ENCODE data around the gene KRTAP5-6.
"Not testable (repeated sequence)": the region's sequence is repeated elsewhere in the genome, so short reads cannot be mapped to it uniquely, and the experiment has no call there.

Gene KRTAP5-6

GRCh38 chr11:1655168-1656060, 41.6 kb upstream of the KRTAP5-6 start:
- no peaks in the 10 kb centered on the region for H3K4me1 Mint-ChIP-seq (ENCODE audit: low read depth)
- no peak overlapping the region for H3K4me3 Mint-ChIP-seq
- intact Hi-C loops (cut with micrococcal nuclease), result loop anchor here (10.0 kb wide), 1 partner anchor 499 kb away; no protein-coding TSS in a partner anchor
- H3K27me3 Mint-ChIP-seq, result peaks cover 77% of the 10 kb centered on the region
- H3K27ac Mint-ChIP-seq, result no peak overlapping the region
- H3K9me3 Mint-ChIP-seq, result no peaks in the 10 kb centered on the region
- no peaks in the 10 kb centered on the region for H3K36me3 Mint-ChIP-seq (ENCODE audit: low read depth)

DNA sequence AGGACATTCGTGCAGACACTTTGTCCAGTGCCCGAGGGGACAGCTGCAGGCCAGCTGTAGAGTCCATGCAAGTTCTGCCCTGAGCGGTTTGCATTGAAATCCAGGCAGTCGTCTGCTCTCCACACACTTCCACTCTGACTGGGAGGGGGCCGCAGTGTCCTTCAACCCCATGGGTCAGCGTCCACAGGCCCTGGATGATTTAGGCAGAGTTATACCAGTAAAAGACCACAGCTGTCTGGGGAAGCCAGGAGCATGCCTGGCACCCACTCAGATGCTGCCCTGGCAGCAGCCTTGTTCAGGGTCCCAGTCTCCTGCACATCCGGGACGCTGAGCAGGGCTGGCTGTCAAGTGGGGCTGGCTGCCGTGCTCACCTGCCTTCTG, 40.9 kb upstream of the KRTAP5-6 start:
- Mint-ChIP-seq H3K36me3 (ENCODE audit: low read depth) (no peaks in the 10 kb centered on the region), H3K4me3 (no peak overlapping the region), H3K27me3 (peaks cover 73% of the 10 kb centered on the region), H3K27ac (no peak overlapping the region), H3K9me3 (no peaks in the 10 kb centered on the region), H3K4me1 (ENCODE audit: low read depth) (no peaks in the 10 kb centered on the region)
- intact Hi-C loops (cut with micrococcal nuclease), result loop anchor here (10.0 kb wide), 1 partner anchor 499 kb away; no protein-coding TSS in a partner anchor

GRCh38 chr11:1656670-1657069, 40.3 kb upstream of the KRTAP5-6 start:
- H3K4me1 Mint-ChIP-seq (ENCODE audit: low read depth), result no peaks in the 10 kb centered on the region
- H3K4me3 Mint-ChIP-seq, result no peak overlapping the region
- intact Hi-C loops (cut with micrococcal nuclease), result loop anchor here (10.0 kb wide), 1 partner anchor 498 kb away; no protein-coding TSS in a partner anchor
- peaks cover 73% of the 10 kb centered on the region for H3K27me3 Mint-ChIP-seq
- H3K36me3 Mint-ChIP-seq (ENCODE audit: low read depth), result no peaks in the 10 kb centered on the region
- H3K27ac Mint-ChIP-seq, result no peak overlapping the region
- H3K9me3 Mint-ChIP-seq, result no peaks in the 10 kb centered on the region

- intact Hi-C loops (cut with micrococcal nuclease), result loop anchor here (10.0 kb wide), 1 partner anchor 495 kb away; no protein-coding TSS in a partner anchor
- H3K27ac Mint-ChIP-seq, result no peak overlapping the region
- no peaks in the 10 kb centered on the region for H3K4me1 Mint-ChIP-seq (ENCODE audit: low read depth)
- peaks cover 66% of the 10 kb centered on the region for H3K27me3 Mint-ChIP-seq
- no peaks in the 10 kb centered on the region for H3K9me3 Mint-ChIP-seq
- H3K36me3 Mint-ChIP-seq (ENCODE audit: low read depth), result no peaks in the 10 kb centered on the region
- no peak overlapping the region for H3K4me3 Mint-ChIP-seq
Observed at GRCh38 chr11:1659506-1659905, 37.5 kb upstream of the KRTAP5-6 start.

- no peaks in the 10 kb centered on the region for H3K9me3 Mint-ChIP-seq
- H3K27ac Mint-ChIP-seq, result no peak overlapping the region
- no peak overlapping the region for H3K4me3 Mint-ChIP-seq
- peaks cover 63% of the 10 kb centered on the region for H3K27me3 Mint-ChIP-seq
- no peaks in the 10 kb centered on the region for H3K36me3 Mint-ChIP-seq (ENCODE audit: low read depth)
- H3K4me1 Mint-ChIP-seq (ENCODE audit: low read depth), result no peaks in the 10 kb centered on the region
- intact Hi-C loops (cut with micrococcal nuclease), result no loop called here
Observed at GRCh38 chr11:1660111-1660867, 36.7 kb upstream of the KRTAP5-6 start.

DNA sequence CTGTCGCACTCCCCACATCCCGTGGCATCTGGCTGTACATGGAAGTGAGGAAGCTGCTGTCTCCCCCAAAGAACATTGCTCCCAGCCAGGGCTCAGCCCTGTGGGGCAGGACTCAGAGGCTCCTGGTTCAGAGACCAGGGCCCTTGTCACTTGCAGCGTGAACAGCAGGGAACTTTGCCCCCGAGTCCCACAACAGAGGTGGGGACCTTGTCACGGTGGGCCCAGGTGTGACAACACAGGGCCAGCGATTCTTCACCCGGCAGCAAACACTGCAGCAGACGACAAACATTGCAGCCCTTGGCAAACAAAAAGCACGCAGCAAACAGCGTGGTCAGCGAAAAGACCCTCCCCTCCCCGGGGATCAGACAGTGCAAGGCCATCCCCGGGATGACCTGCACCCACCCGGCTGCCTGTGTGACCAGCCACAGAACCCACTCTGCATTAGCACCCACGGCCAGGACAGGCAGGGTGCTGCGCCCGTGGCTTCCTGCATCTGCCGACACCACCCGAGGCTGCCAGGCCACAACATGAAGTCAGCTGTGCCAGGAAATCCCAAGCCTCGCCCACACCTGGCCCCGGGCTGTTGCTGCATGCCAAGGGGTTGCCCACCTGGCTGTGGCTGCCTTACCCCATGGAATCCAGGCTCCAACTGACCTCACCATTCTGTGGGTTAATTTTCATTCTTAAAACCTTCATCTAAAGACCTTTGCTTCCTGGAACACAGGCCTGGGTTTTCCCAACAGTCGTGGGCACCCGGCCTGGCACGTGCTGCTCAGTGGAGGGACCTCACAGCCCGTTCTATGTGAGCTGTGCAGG, 35.3 kb upstream of the KRTAP5-6 start:
- H3K36me3 Mint-ChIP-seq (ENCODE audit: low read depth); intact Hi-C loops (cut with micrococcal nuclease); H3K9me3 Mint-ChIP-seq; H3K4me1 Mint-ChIP-seq (ENCODE audit: low read depth); H3K4me3 Mint-ChIP-seq; H3K27ac Mint-ChIP-seq: not testable (repeated sequence)
- H3K27me3 Mint-ChIP-seq, result peaks cover 56% of the 10 kb centered on the region

DNA sequence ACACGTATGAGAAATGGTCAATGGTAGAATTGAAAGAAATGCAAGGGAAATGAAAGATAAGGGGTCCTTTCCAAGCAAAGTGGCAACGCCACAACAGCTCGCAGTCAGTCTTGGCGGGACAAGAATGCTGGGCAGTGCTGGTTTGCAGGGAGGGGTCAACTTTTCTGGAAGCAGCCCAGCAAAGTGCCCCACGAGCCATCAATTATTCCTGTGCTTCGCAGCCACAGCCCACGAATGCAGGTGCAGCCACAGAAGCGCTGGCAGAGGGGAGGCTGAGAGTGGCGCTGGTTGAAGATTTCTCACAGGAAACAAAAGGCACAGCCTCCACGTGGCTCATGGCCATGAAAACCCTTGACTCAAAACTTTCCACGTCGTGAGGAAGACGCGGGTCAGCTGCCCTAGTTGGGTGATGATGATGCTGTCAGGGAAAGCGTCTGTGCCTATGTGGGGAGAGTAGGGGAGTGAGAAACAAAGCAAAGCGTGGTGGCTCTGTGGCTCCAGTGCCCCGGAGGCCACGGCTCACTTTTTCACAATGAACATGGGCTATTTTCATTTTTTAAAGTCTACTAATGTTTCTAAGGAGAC, 34.2 kb upstream of the KRTAP5-6 start:
- H3K4me3 Mint-ChIP-seq; H3K9me3 Mint-ChIP-seq; H3K27ac Mint-ChIP-seq; intact Hi-C loops (cut with micrococcal nuclease); H3K36me3 Mint-ChIP-seq (ENCODE audit: low read depth); H3K4me1 Mint-ChIP-seq (ENCODE audit: low read depth): not testable (repeated sequence)
- H3K27me3 Mint-ChIP-seq, result peaks cover 57% of the 10 kb centered on the region

- Mint-ChIP-seq H3K9me3 (no peaks in the 10 kb centered on the region), H3K27ac (no peak overlapping the region), H3K36me3 (ENCODE audit: low read depth) (no peaks in the 10 kb centered on the region), H3K4me3 (no peak overlapping the region), H3K4me1 (ENCODE audit: low read depth) (no peaks in the 10 kb centered on the region), H3K27me3 (peaks cover 59% of the 10 kb centered on the region)
- intact Hi-C loops (cut with micrococcal nuclease), result no loop called here
Observed at GRCh38 chr11:1665313-1665712, 31.7 kb upstream of the KRTAP5-6 start.

- Mint-ChIP-seq H3K36me3 (ENCODE audit: low read depth) (no peaks in the 10 kb centered on the region), H3K27ac (no peak overlapping the region), H3K9me3 (no peaks in the 10 kb centered on the region), H3K4me1 (ENCODE audit: low read depth) (no peaks in the 10 kb centered on the region), H3K27me3 (peaks cover 55% of the 10 kb centered on the region), H3K4me3 (no peak overlapping the region)
- intact Hi-C loops (cut with micrococcal nuclease), result no loop called here
Observed at GRCh38 chr11:1667121-1667850, 29.7 kb upstream of the KRTAP5-6 start.

GRCh38 chr11:1667906-1668305, 29.1 kb upstream of the KRTAP5-6 start:
- no peak overlapping the region for H3K27ac Mint-ChIP-seq
- H3K4me3 Mint-ChIP-seq, result no peak overlapping the region
- H3K27me3 Mint-ChIP-seq, result peaks cover 53% of the 10 kb centered on the region
- intact Hi-C loops (cut with micrococcal nuclease), result no loop called here
- no peaks in the 10 kb centered on the region for H3K36me3 Mint-ChIP-seq (ENCODE audit: low read depth)
- H3K4me1 Mint-ChIP-seq (ENCODE audit: low read depth), result no peaks in the 10 kb centered on the region
- H3K9me3 Mint-ChIP-seq, result no peaks in the 10 kb centered on the region

DNA sequence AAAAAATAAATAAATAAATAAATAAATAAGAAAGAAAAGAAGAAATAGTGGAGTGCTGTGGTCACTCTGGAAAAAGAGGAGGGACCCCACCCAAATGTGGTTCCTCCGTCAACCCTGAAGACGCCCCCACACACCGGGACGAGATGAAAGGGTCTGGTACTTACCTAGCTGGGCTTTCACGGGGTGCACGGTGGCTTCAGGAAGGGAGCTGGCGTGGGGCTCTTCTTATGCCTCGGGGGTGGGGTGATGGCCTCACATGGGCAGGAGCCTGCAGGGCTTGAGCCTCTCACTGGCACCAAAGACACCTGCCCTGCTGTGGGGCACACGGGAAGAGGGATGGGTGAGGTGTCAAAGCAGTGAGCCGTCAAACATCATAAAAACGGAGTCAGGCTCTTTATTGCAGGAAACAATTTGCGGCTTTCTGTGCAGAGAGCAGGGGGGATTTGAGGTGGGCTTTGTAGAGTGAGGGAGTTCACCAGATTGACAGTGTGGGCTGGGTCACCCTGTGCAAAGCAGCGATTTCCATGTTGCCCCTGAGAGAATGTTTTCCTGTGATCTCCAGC, 28.0 kb upstream of the KRTAP5-6 start:
- Mint-ChIP-seq H3K36me3 (ENCODE audit: low read depth) (no peaks in the 10 kb centered on the region), H3K27me3 (peaks cover 60% of the 10 kb centered on the region), H3K4me3 (no peak overlapping the region), H3K9me3 (no peaks in the 10 kb centered on the region), H3K27ac (no peak overlapping the region), H3K4me1 (ENCODE audit: low read depth) (no peaks in the 10 kb centered on the region)
- intact Hi-C loops (cut with micrococcal nuclease), result no loop called here

DNA sequence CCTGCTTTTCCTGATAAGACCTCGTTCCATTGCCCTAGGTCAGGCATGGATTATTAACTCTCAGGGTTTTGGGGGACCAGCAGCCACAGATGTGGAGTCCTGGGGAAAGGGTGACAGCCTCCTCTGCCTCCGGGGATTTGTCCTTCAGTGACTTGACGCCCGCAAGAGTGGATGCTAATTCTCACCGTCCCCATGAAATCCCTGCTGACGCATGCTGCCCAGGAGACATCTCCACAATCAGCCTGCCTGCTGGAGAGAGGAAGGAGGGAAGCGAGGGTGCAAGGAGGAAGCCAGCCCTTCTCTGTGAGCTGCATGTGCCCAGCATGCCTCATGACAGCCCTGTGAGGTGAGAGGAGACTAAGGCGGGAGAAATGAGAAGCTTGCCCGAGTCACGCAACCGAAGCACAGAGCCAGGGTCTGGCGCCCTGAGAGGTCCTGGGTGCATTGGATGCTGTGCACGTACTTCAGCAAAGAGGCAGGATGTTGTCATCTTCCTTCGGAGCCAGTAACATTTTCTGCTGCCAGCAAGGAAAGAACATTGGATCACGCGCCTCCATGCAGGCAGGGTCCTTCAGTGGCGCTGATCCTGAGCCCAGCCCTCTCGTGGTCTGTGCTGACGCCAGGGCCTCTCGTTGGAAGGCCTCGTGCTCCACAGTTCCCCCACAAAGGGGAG, 27.3 kb upstream of the KRTAP5-6 start:
- Mint-ChIP-seq H3K4me3 (no peak overlapping the region), H3K36me3 (ENCODE audit: low read depth) (no peaks in the 10 kb centered on the region), H3K4me1 (ENCODE audit: low read depth) (no peaks in the 10 kb centered on the region), H3K27me3 (peaks cover 66% of the 10 kb centered on the region), H3K27ac (no peak overlapping the region), H3K9me3 (no peaks in the 10 kb centered on the region)
- intact Hi-C loops (cut with micrococcal nuclease), result no loop called here

Data from dendritic cell treated with granulocyte-macrophage colony-stimulating factor and Interleukin-4, amounts not matched to agents 40 ng/mL and 50 ng/mL, for 4 days (primary cell).